ENCODE measurements around the gene GAS7. TPM values are rescaled to one million over a fixed set of nuclear protein-coding genes. Genes with fewer than 3 reads are reported as not detected.
"Not testable (repeated sequence)": the region's sequence is repeated elsewhere in the genome, so short reads cannot be mapped to it uniquely, and the experiment has no call there.

The GAS7 gene
- total RNA-seq, 1 donor from 2014 or later, result 4.8 TPM

- no peak for DNase-seq
Measured at GRCh38 chr17:10107316-10108165, 90.9 kb downstream of the GAS7 start.

DNA sequence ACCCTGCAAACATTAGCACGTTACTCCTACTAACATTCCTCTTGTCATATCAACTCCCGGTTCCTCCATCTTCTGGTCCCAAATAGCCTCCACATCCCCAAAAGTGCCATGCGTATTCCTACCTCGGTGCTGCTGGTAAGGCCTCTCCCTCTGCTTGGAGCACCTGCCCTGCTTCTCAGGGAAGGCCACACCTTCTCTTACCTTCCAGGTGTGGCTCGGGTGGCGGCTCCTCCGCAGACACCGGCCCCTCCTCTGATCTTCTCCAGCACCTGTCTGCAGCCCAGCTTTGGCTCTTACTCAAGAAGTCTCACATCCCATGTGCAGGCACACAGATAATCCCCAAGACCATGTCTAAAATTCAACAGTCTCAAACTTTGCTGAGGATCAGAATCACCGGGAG is 92.3 kb downstream of the GAS7 start:
- no peak for DNase-seq

DNA sequence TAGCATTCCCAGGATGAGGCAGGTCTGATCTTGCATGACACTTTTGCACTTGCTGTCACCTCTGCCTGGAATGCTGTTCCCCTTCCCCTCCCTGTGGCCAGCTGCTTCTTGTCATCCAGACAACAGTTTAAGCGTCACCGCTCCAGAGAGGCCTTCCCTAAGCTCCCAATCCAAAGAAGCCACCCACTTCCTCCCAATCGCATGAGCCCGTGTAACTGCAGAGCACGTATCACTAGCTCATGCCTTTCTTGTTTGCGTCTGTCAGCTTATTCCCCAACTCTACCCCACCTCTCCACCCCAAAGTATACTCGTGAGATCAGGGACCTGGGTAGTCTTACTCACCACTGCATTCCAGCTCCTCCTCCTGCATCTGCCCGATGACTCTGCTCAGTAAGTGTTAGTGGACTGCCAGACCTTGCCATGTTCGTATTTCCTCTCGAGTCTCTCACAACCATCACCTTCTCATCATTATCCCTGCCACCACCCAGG is 92.8 kb downstream of the GAS7 start:
- no peak for DNase-seq

- no peak for DNase-seq
Measured at GRCh38 chr17:10103712-10104111, 94.7 kb downstream of the GAS7 start.

- DNase-seq, result no peak
Measured at GRCh38 chr17:10102817-10103216, 95.6 kb downstream of the GAS7 start.

- DNase-seq, result no peak
Measured at GRCh38 chr17:10099051-10099571, 99.3 kb downstream of the GAS7 start.

DNA sequence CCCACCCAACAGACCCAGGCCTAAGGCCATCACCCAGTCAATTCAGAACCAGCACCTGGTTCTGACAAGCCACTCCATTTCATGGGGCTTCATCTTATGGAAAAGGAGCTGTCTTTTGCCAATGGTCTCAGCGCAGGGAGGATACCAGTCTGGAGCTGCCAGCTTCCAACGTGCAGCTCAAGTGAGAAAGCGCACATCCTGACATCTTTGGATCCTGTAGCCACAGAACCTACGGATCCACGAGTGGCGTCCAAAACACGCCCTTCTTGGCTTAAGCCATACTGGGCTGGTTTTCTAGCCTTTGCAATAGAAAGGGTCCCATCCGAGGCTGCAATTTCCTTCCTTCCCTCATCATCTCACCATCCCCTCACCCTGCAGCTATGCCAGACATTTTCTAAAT is 101.8 kb downstream of the GAS7 start:
- DNase-seq, result no peak

DNA sequence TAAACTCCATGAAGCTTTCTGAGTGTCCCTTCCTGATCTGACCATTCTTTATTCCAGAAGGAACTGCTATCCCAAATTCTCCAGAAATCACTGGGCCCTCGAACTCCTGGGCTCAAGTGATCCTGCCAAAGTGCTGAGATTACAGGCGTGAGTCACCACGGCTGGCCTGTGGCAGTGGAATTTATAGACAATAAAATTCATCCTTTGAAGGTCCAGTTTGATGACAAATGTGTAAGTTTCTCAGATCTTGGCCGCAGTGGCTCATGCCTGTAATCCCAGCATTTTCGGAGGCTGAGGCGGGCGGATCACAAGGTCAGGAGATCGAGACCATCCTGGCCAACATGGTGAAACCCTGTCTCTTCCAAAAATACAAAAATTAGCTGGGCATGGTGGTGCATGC is 103.1 kb downstream of the GAS7 start:
- DNase-seq, result not testable (repeated sequence)

DNA sequence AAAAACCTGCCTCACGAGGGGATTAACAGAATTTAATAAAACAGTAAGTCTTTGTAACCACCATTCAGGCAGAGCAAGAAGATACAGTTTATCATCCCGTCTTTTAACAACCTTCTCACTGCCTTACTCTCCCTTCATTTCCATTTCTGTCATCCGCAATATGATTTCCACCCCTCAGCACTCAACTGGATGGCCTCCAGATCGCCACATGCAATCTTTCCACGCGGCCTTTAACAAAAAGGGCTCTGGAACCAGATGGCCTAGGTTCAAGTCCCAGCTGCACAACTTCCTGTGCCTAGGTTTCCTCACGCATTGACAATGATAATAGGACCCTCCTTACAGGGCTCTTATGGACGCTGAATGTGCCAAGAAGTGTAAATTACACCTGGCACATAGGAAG is 103.6 kb downstream of the GAS7 start:
- DNase-seq, result no peak

DNA sequence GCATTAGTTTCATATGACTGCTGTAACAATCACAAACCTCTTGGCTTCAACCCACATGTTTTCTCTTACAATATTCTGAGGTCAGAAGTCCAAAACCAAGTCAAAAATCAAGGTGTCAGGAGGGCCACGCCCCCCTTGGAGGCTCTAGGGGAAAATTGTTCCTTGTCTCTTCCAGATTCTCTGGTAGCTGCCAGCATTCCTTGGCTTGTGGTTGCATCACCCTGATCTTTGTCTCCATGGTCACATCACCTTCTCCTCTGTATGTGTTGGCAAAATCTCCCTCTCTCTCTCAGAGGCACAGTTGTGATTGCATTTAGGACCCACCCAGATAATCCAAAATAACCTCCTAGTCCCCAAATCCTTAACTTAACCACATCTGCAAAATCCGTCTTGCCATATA is 105.8 kb downstream of the GAS7 start:
- DNase-seq, result no peak

DNA sequence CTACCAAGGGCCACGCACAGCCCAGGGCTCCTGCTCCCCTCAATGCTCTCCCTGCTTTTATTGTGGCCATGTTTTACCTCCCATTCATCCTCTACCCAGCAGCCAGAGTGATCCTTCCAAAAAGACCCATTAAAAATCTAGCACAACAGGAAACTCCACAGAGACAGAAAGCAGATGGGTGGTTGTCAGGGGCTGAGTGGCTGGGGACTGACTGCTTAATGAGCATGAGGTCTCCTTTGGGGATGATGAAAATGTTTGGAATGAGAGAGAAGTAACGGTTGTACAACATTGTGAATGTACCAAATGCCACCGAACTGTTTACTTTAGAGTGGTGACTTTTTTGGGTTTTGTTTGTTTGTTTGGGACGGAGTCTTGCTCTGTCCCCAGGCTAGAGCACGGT is 107.4 kb downstream of the GAS7 start:
- DNase-seq, result no peak

DNA sequence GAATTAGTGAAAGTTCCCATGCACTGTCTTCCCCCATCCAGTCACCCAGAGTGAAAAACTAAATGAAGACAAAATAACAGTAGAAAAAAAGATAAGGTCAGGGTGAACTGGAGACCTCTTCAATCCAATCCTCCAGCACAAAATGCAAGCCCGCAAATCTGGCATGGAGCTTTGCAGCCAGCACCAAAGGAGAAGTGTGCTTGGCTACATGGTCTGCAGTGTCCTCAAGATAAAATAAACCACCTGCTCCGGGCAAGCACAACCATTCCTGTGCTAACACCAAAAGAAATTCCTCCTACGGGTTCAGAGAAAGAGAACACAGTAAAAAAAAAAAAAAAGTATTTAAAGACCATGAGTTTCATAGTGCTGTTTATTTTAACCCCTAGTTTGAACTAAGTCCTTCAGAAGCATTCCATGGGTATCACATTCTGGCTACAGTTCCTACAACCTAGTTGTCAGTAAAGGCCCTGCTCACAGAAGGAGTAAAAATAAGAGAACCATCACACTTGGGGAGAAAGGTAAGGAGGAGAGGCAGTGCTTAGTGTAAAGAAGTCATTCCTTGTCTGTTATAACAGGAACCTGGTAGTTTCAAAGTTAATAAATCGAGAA is 109.1 kb downstream of the GAS7 start:
- no peak for DNase-seq

DNA sequence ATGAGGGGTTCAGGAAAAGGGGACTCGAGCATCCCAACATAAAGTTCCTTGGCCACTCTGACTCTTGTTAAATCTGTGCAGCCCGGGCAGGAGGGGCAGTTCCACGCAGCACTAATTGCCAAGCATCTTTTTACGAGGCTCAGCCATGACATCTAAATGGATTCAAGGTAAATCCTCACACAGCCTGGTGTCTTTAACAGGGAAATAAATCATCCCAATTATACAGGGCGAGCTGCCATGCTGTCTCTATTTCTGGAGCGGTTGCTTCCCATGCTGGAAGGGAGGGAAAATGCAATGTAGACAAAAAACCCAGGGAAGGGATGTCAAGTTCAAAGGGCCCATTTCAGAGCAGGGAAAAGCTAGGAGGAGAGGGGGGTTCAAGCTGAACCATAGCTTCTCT is 110.0 kb downstream of the GAS7 start:
- no peak for DNase-seq

- DNase-seq, result no peak
Measured at GRCh38 chr17:10087355-10087754, 111.1 kb downstream of the GAS7 start.

DNA sequence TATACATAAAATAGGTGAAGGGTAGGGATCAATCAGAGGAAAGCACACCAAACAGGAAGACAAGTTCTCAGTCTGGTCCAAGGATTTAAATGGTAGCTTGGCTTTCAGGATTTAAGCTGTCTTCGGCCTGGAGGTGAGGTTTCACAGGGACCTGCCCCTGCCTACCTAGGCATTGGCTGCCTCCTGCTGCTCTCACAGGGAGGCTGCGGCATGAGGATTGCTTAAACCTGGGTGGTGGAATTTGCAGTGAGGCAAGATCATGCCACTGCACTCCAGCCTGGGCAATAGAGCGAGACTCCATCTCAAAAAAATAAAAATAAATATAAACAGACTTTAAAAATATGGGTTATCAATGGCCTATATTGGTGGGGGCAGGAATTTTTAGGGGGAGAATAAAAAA is 114.5 kb downstream of the GAS7 start:
- no peak for DNase-seq

- no peak for DNase-seq
Measured at GRCh38 chr17:10082795-10083194, 115.6 kb downstream of the GAS7 start.

DNA sequence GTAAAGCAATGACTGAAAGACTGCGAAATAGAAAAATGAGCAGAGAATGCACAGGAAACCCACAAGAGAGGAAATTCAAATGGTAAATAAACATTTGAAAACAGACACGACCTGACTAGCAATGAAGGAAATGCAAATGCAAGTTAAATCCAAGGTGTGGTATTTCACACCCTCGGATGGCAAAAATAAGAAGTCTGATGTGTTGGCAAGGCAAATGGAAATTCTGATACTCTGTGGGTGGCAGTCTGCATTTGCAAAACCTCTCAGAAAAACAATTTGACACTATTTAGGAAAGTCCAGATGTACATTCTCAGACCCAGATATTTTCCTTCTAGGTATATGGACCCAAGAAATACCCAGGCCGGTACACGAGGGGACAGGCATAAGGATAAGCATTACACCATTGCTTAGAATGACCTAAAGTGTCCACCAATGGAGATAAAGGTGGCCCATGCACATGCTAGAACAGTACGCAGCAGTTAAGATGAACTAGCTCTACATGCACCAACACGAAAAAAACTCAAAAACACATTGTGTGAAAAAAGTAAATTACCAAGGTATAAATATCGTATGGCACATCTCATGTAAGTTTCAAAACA is 116.7 kb downstream of the GAS7 start:
- DNase-seq, result no peak

DNA sequence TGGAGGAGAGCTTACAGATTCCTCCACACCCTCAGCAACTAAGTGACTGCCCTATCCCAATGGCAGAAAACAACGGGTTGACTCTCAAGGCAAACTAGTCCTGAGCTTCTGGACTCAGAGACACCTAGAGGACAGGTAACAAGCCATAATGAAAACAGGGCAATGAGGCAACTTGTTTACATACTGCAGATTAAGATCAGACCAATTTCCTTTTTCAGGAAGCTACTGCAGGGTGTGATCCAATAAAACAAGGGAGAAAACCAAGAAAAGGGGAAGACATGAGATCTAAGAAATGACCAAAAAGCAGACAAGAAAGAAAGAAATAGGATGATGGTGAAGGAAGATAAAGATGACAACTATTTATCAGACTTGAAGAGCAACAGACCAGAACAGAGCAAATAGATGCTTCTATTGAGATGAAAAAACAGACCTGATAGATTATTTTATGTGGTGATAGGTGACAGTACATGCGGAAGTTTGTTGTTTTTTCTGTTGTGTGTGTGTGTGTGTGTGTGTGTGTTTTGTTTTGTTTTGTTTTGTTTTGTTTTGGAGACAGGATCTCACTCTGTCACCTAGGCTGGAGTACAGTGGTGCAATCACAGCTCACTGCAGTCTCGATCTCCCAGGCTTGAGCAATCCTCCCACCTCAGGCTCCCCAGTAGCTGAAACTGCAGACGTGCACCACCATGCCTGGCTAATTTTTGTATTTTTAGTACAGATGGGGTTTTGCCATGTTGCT is 120.7 kb downstream of the GAS7 start:
- no peak for DNase-seq

DNA sequence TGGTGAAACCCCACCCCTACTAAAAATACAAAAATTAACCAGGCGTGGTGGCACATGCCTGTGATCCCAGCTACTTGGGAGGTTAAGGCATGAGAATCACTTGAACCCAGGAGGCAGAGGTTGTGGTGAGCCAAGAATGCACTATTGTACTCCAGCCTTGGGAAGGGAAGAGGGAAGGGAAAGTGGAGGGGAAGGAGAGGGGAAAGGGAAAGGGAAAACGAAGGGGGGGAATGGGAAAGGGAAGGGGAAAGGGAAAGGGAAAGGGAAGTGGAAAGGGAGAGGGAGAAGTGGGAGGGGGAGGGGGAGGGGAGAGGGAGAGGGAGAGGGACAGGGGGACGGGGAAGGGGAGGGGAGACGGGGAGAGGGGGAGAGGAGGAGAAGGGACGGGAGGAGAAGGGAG is 122.5 kb downstream of the GAS7 start:
- no peak for DNase-seq

- no peak for DNase-seq
Measured at GRCh38 chr17:10073941-10074340, 124.5 kb downstream of the GAS7 start.

DNA sequence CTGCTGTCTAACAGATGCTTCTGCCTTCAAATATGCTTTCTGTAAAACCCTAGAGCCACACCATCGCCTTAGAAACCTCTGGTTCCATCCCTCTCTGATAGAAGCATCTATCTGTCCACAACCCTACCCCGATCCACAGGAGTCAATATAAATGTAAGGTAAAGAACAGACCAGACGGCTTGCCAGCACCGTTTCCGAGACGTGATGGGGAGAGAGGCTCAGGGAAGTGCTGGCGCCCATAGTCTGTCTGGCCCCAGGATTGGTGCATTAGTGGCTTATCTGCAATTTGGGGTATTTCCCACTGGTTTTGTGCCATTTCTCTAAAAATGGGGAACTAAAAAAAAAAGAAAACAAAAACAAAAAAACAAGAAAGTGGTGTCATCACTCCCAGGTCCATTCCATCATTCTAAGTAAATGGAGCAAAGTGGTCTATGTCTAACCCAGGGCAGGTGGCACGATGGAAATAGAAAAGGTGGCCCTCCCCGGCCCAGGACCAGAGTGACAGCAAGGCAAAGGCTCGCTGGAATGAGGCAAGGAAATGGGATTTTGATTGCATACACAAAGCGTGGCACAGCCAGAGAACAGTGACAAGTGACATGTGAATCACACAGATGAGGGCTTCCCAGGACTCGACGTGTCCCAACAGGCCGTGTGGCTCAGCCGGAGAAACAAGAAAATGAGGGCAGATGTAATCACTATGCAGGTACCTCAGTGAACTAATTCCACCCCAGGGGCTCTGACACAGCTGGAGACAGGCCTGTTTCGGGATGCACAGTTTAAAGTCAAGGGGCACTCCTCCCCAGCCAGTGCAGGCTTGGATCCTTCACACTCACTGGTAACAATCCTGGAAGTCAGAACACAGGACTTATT is 125.6 kb downstream of the GAS7 start:
- no peak for DNase-seq

DNA sequence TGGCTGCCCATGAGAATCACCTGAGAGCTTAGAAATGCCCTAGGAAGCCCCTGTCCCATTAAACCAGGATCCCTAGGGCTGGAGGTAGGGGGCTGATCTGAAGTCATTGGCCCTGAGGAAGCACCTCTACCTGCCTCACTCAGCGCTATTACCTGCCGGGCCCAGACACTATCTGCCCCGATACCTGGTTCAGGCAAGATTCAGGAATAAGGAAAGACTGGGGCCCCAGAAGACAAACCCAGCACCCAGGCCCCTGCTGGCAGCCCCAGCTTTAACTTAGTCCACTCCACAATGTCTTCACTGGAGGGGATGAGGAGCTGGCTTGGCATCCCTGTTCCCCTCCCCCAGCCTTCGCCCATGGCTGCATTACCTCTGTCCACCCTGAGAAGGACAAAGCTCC is 126.3 kb downstream of the GAS7 start:
- no peak for DNase-seq

Data from dermis blood vessel endothelial cell (primary cell).